WTC11 (cell line): ENCODE results near the gene ARHGAP28. TPM values are rescaled to one million over a fixed set of nuclear protein-coding genes. Genes with fewer than 3 reads are reported as not detected.
A peak's percentile ranks its signal among the peaks of the same experiment; 100 is the strongest.

Experiments
- ATAC-seq: fragments of 200-7000 bp; cut with Tn5 transposase; 2 replicates; pipeline ENCODE4 v1.10.0; 2021; ENCODE audit warnings: mild to moderate bottlenecking, moderate library complexity
- CTCF ChIA-PET: fragments of 300-600 bp; sonication (Branson Sonifier 250); formaldehyde crosslinking; loops from one replicate; lab custom pipeline; 2021; ENCODE audit warnings: antibody characterized with exemption; lab: Charles Lee
- POLR2A ChIA-PET: fragments of 350-600 bp; sonication (Branson Sonifier 250); formaldehyde crosslinking; loops from one replicate; lab custom pipeline; 2021; ENCODE audit warnings: antibody characterized with exemption; lab: Charles Lee
- DNase-seq: peaks from one replicate; pipeline ENCODE4 v3.0.0; 2021; ENCODE audit warnings: low spot score
- H3K27ac Mint-ChIP-seq: 2 replicates; pipeline ENCODE4 v1.8.0; 2021; ENCODE audit warnings: mixed read lengths
- H3K27me3 Mint-ChIP-seq: 2 replicates; pipeline ENCODE4 v1.8.0; 2021; ENCODE audit warnings: low read depth, mild to moderate bottlenecking, moderate library complexity, mixed read lengths
- H3K36me3 Mint-ChIP-seq: 2 replicates; pipeline ENCODE4 v1.8.0; 2021; ENCODE audit warnings: mixed read lengths
- H3K4me1 Mint-ChIP-seq: 2 replicates; pipeline ENCODE4 v1.8.0; 2022; ENCODE audit warnings: mixed read lengths
- H3K4me3 Mint-ChIP-seq: 2 replicates; pipeline ENCODE4 v1.8.0; 2021; ENCODE audit warnings: mild to moderate bottlenecking, moderate library complexity, mixed read lengths
- H3K9me3 Mint-ChIP-seq: 2 replicates; pipeline ENCODE4 v1.8.0; 2021; ENCODE audit warnings: mixed read lengths
- ATF1 ChIP-seq: sonication (generic); formaldehyde crosslinking; IDR thresholded peaks from 2 replicates; pipeline ENCODE4 v1.8.1; 2023; ENCODE audit warnings: mild to moderate bottlenecking, moderate library complexity, missing genetic modification reagents
- CREB1 ChIP-seq: sonication (generic); formaldehyde crosslinking; IDR thresholded peaks from 2 replicates; pipeline ENCODE4 v1.8.0; 2023; ENCODE audit warnings: mild to moderate bottlenecking, missing genetic modification reagents
- FOXJ3 ChIP-seq: sonication (generic); formaldehyde crosslinking; IDR thresholded peaks from 2 replicates; pipeline ENCODE4 v1.9.0; 2021; ENCODE audit warnings: missing genetic modification reagents, mild to moderate bottlenecking, borderline replicate concordance
- FOXP1 ChIP-seq: sonication (generic); formaldehyde crosslinking; IDR thresholded peaks from 2 replicates; pipeline ENCODE4 v1.8.0; 2022; ENCODE audit warnings: missing genetic modification reagents, mild to moderate bottlenecking, moderate library complexity, borderline replicate concordance
- GABPB1 ChIP-seq: sonication (generic); formaldehyde crosslinking; IDR thresholded peaks from 2 replicates; pipeline ENCODE4 v1.8.1; 2023; ENCODE audit warnings: mild to moderate bottlenecking, missing genetic modification reagents
- IRF2 ChIP-seq: sonication (generic); formaldehyde crosslinking; IDR thresholded peaks from 2 replicates; pipeline ENCODE4 v1.8.0; 2022; ENCODE audit warnings: low read depth, missing genetic modification reagents, borderline replicate concordance
- JAZF1 ChIP-seq: fragments of 250-450 bp; sonication (Bioruptor Pico); IDR thresholded peaks from 2 replicates; pipeline ENCODE4 v1.9.0; 2021; ENCODE audit warnings: moderate library complexity, mild to moderate bottlenecking, inconsistent platforms
- JUN ChIP-seq: sonication (generic); formaldehyde crosslinking; IDR thresholded peaks from 2 replicates; pipeline ENCODE4 v1.8.0; 2023; ENCODE audit warnings: mild to moderate bottlenecking, missing genetic modification reagents
- MXD4 ChIP-seq: fragments of 250-450 bp; sonication (Bioruptor Pico); IDR thresholded peaks from 2 replicates; pipeline ENCODE4 v1.8.0; 2021; ENCODE audit warnings: mild to moderate bottlenecking, moderate library complexity, borderline replicate concordance
- NR1H2 ChIP-seq: sonication (generic); formaldehyde crosslinking; IDR thresholded peaks from 2 replicates; pipeline ENCODE4 v1.9.0; 2021; ENCODE audit warnings: mild to moderate bottlenecking, moderate library complexity, missing genetic modification reagents
- SOX15 ChIP-seq: fragments of 250-450 bp; sonication (Bioruptor Pico); IDR thresholded peaks from 2 replicates; pipeline ENCODE4 v1.9.0; 2021; ENCODE audit warnings: mild to moderate bottlenecking
- SP1 ChIP-seq: sonication (generic); formaldehyde crosslinking; conservative IDR thresholded peaks from 2 replicates; pipeline ENCODE4 v1.8.1; 2022; ENCODE audit warnings: missing genetic modification reagents
- TCF7 ChIP-seq: sonication (generic); formaldehyde crosslinking; IDR thresholded peaks from 2 replicates; pipeline ENCODE4 v1.8.0; 2022; ENCODE audit warnings: mild to moderate bottlenecking, low read depth, missing genetic modification reagents, moderate library complexity
- TP53 ChIP-seq: sonication (generic); formaldehyde crosslinking; IDR thresholded peaks from 2 replicates; pipeline ENCODE4 v1.8.1; 2023; ENCODE audit warnings: mild to moderate bottlenecking, missing genetic modification reagents
- ZNF121 ChIP-seq: sonication (generic); formaldehyde crosslinking; IDR thresholded peaks from 2 replicates; pipeline ENCODE4 v1.8.0; 2023; ENCODE audit warnings: missing genetic modification reagents
- ZNF219 ChIP-seq: sonication (generic); formaldehyde crosslinking; IDR thresholded peaks from 2 replicates; pipeline ENCODE4 v1.8.0; 2023; ENCODE audit warnings: missing genetic modification reagents, mild to moderate bottlenecking, borderline replicate concordance
- ZNF317 ChIP-seq: sonication (generic); formaldehyde crosslinking; IDR thresholded peaks from 2 replicates; pipeline ENCODE4 v1.8.1; 2023; ENCODE audit warnings: low read depth, mild to moderate bottlenecking, moderate library complexity, missing genetic modification reagents, borderline replicate concordance
- total RNA-seq: library from RNA; stranded (reverse); gene quantifications from 3 replicates; pipeline ENCODE4 v1.2.3, GENCODE V29; 2021
- TF ChIP-seq, protein P1 (sequence below): fragments of 250-450 bp; sonication (Bioruptor Pico); IDR thresholded peaks from 2 replicates; pipeline ENCODE4 v1.9.0; 2021; ENCODE audit warnings: mild to moderate bottlenecking
- TF ChIP-seq, protein P2 (sequence below): fragments of 250-450 bp; sonication (Bioruptor Pico); IDR thresholded peaks from 2 replicates; pipeline ENCODE4 v1.9.0; 2021; ENCODE audit warnings: moderate library complexity, mild to moderate bottlenecking, inconsistent platforms, borderline replicate concordance
- TF ChIP-seq, protein P3 (sequence below): sonication (generic); formaldehyde crosslinking; IDR thresholded peaks from 2 replicates; pipeline ENCODE4 v1.8.1; 2023; ENCODE audit warnings: mild to moderate bottlenecking, missing genetic modification reagents, moderate library complexity
- TF ChIP-seq, protein P4 (sequence below): fragments of 250-450 bp; sonication (Bioruptor Pico); IDR thresholded peaks from 2 replicates; pipeline ENCODE4 v2.1.2; 2022; ENCODE audit warnings: mild to moderate bottlenecking, moderate library complexity
- TF ChIP-seq, protein P5 (sequence below): sonication (generic); formaldehyde crosslinking; IDR thresholded peaks from 2 replicates; pipeline ENCODE4 v1.8.1; 2022; ENCODE audit warnings: low read depth, missing genetic modification reagents, borderline replicate concordance

The ARHGAP28 gene
- total RNA-seq, 1 experiment from 2014 or later: 14.8 TPM

DNA sequence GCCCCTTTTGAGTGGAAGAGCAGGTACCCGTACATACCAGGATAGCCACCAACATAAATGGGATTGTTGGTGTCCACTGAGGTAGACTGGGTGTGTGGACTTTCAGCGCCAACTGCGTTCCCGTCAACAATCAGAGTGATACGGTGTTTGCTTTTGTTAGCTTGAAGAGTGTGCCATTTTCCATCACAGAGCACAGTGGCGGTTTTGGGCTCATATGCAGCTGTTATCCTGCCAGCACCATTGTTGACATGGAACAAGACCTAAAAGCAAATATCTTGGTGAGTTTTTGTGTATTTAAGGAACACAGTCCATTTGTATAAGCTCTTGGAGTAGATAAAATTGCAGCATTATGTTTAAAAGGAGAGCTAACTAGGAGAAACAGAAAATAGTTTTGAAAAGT lies 213.6 kb downstream of the ARHGAP28 start (continued):
- no peak for TF ChIP-seq NR1H2 (CRISPR knock-in tag)
- no peak for TF ChIP-seq FOXP1 (CRISPR knock-in tag)
- no peak for TF ChIP-seq FOXJ3 (CRISPR knock-in tag)

DNA sequence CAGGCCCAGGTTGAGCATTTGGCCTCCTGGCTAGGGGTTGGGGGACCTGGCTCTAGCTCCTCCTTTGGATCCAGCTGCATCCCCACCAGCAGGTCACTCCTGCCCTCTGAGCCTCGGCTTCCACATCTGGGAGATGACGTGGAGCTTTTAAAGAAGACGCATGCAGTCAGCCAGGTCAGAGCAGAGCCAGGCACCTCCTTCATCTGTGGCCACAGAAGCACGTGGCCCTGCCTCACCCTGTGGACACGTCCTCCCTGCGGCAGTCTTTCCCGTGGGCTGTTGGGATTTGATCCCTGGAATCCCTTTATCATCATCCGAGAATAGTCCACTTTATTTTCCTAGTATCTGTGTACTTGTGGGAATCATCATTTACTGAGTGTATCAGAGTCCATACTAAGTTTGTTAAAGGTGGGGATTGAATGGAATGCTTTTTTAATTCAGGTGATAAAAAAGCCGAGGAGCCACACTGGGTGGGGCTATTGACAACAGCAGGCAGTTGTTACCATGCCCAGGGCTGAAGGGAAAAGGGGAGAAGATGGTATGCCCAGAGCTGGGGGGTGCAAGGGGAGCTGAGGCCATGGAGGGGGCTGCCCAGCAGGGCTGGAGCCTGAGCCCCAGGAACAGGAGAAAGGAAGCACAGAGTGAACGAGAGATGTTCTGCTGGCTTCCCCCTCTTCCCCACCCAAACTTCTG lies 218.0 kb downstream of the ARHGAP28 start:
- H3K27me3 Mint-ChIP-seq: no peaks in the 10 kb centered on the region
- no peak overlapping the region for H3K4me3 Mint-ChIP-seq
- ChIA-PET POLR2A (no interaction called here), CTCF (no interaction called here)
- TF ChIP-seq MXD4 (CRISPR knock-in tag) (no peak), TP53 (no peak), SOX15 (CRISPR knock-in tag) (no peak), TCF7 (CRISPR knock-in tag) (no peak)
- TF ChIP-seq, protein P1, sequence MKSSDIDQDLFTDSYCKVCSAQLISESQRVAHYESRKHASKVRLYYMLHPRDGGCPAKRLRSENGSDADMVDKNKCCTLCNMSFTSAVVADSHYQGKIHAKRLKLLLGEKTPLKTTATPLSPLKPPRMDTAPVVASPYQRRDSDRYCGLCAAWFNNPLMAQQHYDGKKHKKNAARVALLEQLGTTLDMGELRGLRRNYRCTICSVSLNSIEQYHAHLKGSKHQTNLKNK (CRISPR knock-in tag): no peak
- TF ChIP-seq, protein P2, sequence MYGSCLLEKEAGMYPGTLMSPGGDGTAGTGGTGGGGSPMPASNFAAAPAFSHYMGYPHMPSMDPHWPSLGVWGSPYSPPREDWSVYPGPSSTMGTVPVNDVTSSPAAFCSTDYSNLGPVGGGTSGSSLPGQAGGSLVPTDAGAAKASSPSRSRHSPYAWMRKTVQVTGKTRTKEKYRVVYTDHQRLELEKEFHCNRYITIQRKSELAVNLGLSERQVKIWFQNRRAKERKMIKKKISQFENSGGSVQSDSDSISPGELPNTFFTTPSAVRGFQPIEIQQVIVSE (CRISPR knock-in tag): no peak
- no peak for ATAC-seq
- no peak overlapping the region for H3K27ac Mint-ChIP-seq
- H3K4me1 Mint-ChIP-seq: peaks cover 10% of the 10 kb centered on the region
- peaks cover 50% of the 10 kb centered on the region for H3K36me3 Mint-ChIP-seq
- DNase-seq: no peak
- no peaks in the 10 kb centered on the region for H3K9me3 Mint-ChIP-seq

DNA sequence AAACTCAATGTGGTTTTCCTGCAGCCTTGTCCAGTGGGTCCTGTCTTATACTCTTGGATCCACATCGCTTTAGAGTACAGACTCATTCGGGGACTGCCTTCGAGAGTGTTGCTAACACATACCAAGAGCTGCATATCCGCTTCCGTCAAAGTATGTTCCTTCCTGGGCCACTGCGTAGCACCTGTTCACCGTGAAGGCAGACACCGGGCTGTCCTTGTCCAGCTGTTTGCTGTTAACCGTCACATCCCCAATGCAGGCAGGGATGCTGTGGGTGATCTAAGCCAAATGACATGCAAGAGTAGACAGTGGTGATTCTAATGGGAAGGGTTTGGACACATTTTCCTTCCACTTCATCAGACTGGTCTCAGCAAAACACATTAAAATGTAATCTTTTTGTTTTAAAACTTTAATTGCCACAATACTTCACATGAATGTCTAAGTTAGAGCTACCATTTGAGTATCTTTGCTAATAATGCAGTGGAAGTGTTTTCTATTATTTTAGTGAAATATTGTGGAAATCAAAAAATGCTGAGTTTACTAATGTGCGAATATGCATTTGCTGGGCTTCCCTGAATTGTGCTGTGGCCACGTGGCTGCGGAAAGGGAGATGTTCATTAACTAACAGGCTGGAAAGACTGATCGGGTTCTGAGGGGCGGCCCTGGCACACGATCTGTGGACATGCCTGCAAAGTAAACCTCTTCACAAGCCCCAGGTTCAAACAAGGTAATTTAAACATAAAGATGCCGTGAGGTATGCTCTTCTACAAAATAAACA lies 219.0 kb downstream of the ARHGAP28 start:
- H3K4me3 Mint-ChIP-seq: no peak overlapping the region
- no peak for DNase-seq
- ChIA-PET CTCF (no interaction called here), POLR2A (no interaction called here)
- no peaks in the 10 kb centered on the region for H3K9me3 Mint-ChIP-seq
- peaks cover 46% of the 10 kb centered on the region for H3K36me3 Mint-ChIP-seq
- no peak for ATAC-seq
- H3K4me1 Mint-ChIP-seq: peaks cover 10% of the 10 kb centered on the region
- H3K27me3 Mint-ChIP-seq: no peaks in the 10 kb centered on the region
- TF ChIP-seq JAZF1 (CRISPR knock-in tag) (no peak), SOX15 (CRISPR knock-in tag) (no peak), ZNF317 (CRISPR knock-in tag) (no peak), CREB1 (CRISPR knock-in tag) (no peak)
- TF ChIP-seq, protein P3, sequence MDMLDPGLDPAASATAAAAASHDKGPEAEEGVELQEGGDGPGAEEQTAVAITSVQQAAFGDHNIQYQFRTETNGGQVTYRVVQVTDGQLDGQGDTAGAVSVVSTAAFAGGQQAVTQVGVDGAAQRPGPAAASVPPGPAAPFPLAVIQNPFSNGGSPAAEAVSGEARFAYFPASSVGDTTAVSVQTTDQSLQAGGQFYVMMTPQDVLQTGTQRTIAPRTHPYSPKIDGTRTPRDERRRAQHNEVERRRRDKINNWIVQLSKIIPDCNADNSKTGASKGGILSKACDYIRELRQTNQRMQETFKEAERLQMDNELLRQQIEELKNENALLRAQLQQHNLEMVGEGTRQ (CRISPR knock-in tag): no peak
- TF ChIP-seq, all 79 proteins: peak for 0
- no peak overlapping the region for H3K27ac Mint-ChIP-seq

DNA sequence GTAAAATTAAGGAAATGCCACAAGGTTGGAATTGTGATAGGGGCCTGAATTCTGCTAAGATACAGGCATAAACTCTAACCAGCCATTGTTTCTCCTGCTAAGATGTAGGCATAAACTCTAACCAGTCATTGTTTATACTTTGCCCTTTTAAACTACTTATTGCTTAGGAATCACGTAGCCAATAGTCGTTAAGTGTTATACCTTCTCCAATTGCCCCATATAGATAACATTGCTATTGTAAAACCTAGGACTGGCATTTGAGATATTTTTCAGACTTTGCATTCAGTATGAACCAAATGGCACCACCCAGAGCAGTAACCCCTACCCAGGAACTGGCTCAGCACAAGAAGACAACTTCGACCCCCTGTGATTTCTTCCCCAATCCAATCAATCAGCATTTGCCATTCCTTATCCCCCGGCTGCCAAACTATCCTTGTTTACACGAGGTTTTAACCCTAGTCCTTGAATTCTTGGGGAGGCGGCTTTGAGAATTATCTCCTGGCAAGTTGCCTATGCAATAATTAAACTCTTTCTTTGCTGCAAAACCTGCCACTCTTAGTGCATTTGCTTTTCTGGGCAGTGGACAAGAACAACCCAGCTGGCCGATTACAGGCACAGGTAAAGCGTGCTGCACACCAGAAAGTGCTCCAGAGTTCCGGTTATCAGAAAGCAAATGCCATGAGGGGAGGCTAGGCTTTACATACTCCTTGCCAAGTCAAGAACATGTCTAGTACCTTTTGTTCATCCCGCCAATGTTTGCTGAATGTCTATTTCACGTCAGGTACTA lies 220.5 kb downstream of the ARHGAP28 start:
- POLR2A ChIA-PET: no interaction called here
- ATAC-seq (no peak), DNase-seq (no peak)
- H3K36me3 Mint-ChIP-seq: peaks cover 54% of the 10 kb centered on the region
- H3K27ac Mint-ChIP-seq: peak overlapping the region; percentile 31; the same call in 1 of the 2 replicates
- CTCF ChIA-PET: interaction anchor here (0.6 kb wide), 1 partner anchor 831 kb away, joined by 3 read pairs; no protein-coding TSS in a partner anchor
- no peak overlapping the region for H3K4me3 Mint-ChIP-seq
- H3K9me3 Mint-ChIP-seq: no peaks in the 10 kb centered on the region
- no peaks in the 10 kb centered on the region for H3K27me3 Mint-ChIP-seq
- peaks cover 10% of the 10 kb centered on the region for H3K4me1 Mint-ChIP-seq
- no peak for TF ChIP-seq IRF2 (CRISPR knock-in tag)
- TF ChIP-seq ZNF219: no peak
- TF ChIP-seq, protein P4, sequence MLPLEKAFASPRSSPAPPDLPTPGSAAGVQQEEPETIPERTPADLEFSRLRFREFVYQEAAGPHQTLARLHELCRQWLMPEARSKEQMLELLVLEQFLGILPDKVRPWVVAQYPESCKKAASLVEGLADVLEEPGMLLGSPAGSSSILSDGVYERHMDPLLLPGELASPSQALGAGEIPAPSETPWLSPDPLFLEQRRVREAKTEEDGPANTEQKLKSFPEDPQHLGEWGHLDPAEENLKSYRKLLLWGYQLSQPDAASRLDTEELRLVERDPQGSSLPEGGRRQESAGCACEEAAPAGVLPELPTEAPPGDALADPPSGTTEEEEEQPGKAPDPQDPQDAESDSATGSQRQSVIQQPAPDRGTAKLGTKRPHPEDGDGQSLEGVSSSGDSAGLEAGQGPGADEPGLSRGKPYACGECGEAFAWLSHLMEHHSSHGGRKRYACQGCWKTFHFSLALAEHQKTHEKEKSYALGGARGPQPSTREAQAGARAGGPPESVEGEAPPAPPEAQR: no peak
- TF ChIP-seq SP1 (CRISPR knock-in tag): no peak
- no peak for TF ChIP-seq ATF1 (CRISPR knock-in tag)
- TF ChIP-seq ZNF121 (CRISPR knock-in tag): no peak
- TF ChIP-seq, protein P5, sequence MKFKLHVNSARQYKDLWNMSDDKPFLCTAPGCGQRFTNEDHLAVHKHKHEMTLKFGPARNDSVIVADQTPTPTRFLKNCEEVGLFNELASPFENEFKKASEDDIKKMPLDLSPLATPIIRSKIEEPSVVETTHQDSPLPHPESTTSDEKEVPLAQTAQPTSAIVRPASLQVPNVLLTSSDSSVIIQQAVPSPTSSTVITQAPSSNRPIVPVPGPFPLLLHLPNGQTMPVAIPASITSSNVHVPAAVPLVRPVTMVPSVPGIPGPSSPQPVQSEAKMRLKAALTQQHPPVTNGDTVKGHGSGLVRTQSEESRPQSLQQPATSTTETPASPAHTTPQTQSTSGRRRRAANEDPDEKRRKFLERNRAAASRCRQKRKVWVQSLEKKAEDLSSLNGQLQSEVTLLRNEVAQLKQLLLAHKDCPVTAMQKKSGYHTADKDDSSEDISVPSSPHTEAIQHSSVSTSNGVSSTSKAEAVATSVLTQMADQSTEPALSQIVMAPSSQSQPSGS (CRISPR knock-in tag): no peak
- no peak for TF ChIP-seq JUN (CRISPR knock-in tag)
- no peak for TF ChIP-seq GABPB1 (CRISPR knock-in tag)
